ENCODE measurements around the gene BCKDHA.

- TF ChIP-seq CTCF (IDR thresholded peaks at IDR 0.05): no peak
- no peak for TF ChIP-seq POLR2A (IDR thresholded peaks at IDR 0.05)
Measured at GRCh38 chr19:41457241-41457640, 59.6 kb downstream of the BCKDHA start.
